K562 (cell line): ENCODE measurements around the gene CBX3.

Source experiments
- CBX3 ChIP-seq, 2 experiments: IDR thresholded peaks; 1 replicate in 1 of 2; 2 replicates in 1 of 2; pipeline ENCODE4 v1.6.1; 2012; ENCODE audit warnings: inconsistent platforms in 2 of 2, low read length in 2 of 2, borderline replicate concordance in 1 of 2, control low read depth in 1 of 2
- CTCF ChIP-seq, 3 experiments: IDR thresholded peaks in 2 of 3; conservative IDR thresholded peaks in 1 of 3; 2 replicates each; pipeline ENCODE4 v1.5.1; 2011 to 2012; ENCODE audit warnings: low read length in 3 of 3, mild to moderate bottlenecking in 3 of 3, control low read depth in 2 of 3, improper control_type of control experiment in 1 of 3, inconsistent platforms in 1 of 3, low read depth in 1 of 3, mixed read lengths in 1 of 3, moderate library complexity in 1 of 3; ENCODE audit not compliant: insufficient read depth in 2 of 3
- ELF4 ChIP-seq: fragments of 450-650 bp; formaldehyde crosslinking; IDR thresholded peaks from 2 replicates; pipeline ENCODE4 v1.4.0; 2022; ENCODE audit warnings: missing genetic modification characterization
- RBM15 ChIP-seq: fragments of 200-400 bp; formaldehyde crosslinking; IDR thresholded peaks from 2 replicates; pipeline ENCODE4 v1.6.1; 2018; ENCODE audit warnings: mild to moderate bottlenecking, low read length, moderate library complexity; ENCODE audit not compliant: insufficient read depth
- ZBTB1 ChIP-seq: sonication (generic); formaldehyde crosslinking; IDR thresholded peaks from 2 replicates; pipeline ENCODE4 v1.8.1; 2023; ENCODE audit warnings: missing genetic modification reagents, low read depth, mild to moderate bottlenecking, borderline replicate concordance

- TF ChIP-seq ELF4 (CRISPR knock-in tag) (no peak), CTCF (IDR thresholded peaks at IDR 0.05 in 2 of 3, conservative IDR thresholded peaks at IDR 0.05 in 1 of 3; ENCODE audit: insufficient read depth in 2 of 3, low read depth in 1 of 3, low read length in 3 of 3) (no peak), RBM15 (no peak), ZBTB1 (CRISPR knock-in tag) (no peak), CBX3 (IDR thresholded peaks at IDR 0.05; ENCODE audit: borderline replicate concordance in 1 of 2, low read length in 2 of 2) (no peak)
Measured at GRCh38 chr7:26181474-26182227, 19.9 kb upstream of the CBX3 start.
